Superior temporal gyrus (tissue), 1 donor: ENCODE data around the gene MTRR.
"Not testable (repeated sequence)": the region's sequence is repeated elsewhere in the genome, so short reads cannot be mapped to it uniquely, and the experiment has no call there.

Experiments
- DNase-seq: peaks from one replicate; pipeline ENCODE4 v3.0.0-alpha.2; 2016; ENCODE audit errors: extremely low spot score

Gene MTRR

GRCh38 chr5:7897014-7897600, 28.2 kb downstream of the MTRR start:
- DNase-seq: no peak

GRCh38 chr5:7902201-7902600, 33.3 kb downstream of the MTRR start:
- no peak for DNase-seq

GRCh38 chr5:7902666-7903625, 34.0 kb downstream of the MTRR start:
- DNase-seq: no peak

- no peak for DNase-seq
Observed at GRCh38 chr5:7904170-7904569, 35.2 kb downstream of the MTRR start.

GRCh38 chr5:7907612-7908011, 38.7 kb downstream of the MTRR start:
- no peak for DNase-seq

GRCh38 chr5:7908317-7908716, 39.4 kb downstream of the MTRR start:
- DNase-seq: no peak

- DNase-seq: no peak
Observed at GRCh38 chr5:7910738-7911428, 41.9 kb downstream of the MTRR start.

- DNase-seq: not testable (repeated sequence)
Observed at GRCh38 chr5:7911429-7911771, 42.5 kb downstream of the MTRR start.

- no peak for DNase-seq
Observed at GRCh38 chr5:7916171-7916804, 47.3 kb downstream of the MTRR start.

GRCh38 chr5:7917130-7918123, 48.5 kb downstream of the MTRR start:
- no peak for DNase-seq

- DNase-seq: no peak
Observed at GRCh38 chr5:7925961-7926695, 57.2 kb downstream of the MTRR start.

GRCh38 chr5:7926720-7927119, 57.8 kb downstream of the MTRR start:
- DNase-seq: no peak

- DNase-seq: peak; percentile 80
Observed at GRCh38 chr5:7927466-7928375, 58.8 kb downstream of the MTRR start.

- no peak for DNase-seq
Observed at GRCh38 chr5:7930011-7930410, 61.1 kb downstream of the MTRR start.

- DNase-seq: no peak
Observed at GRCh38 chr5:7941692-7942091, 72.7 kb downstream of the MTRR start.

GRCh38 chr5:7947301-7947700, 78.4 kb downstream of the MTRR start:
- no peak for DNase-seq
